Heart right ventricle (tissue), 16 donors: Measurements from ENCODE around the gene DLGAP1. TPM values are rescaled to one million over a fixed set of nuclear protein-coding genes. Genes with fewer than 3 reads are reported as not detected.

Source experiments
- ATAC-seq, 8 donors: fragments of 200-7000 bp; cut with Tn5 transposase; one replicate each; pipeline ENCODE4 v1.9.1; 2020; ENCODE audit warnings: mild to moderate bottlenecking in 8 of 8, moderate library complexity in 8 of 8, moderate number of reproducible peaks in 1 of 8
- DNase-seq, 2 donors: peaks; one replicate each; pipeline ENCODE4 v3.0.0-alpha.2; 2020
- H3K27ac ChIP-seq, 10 donors: fragments of 200-600 bp; sonication (generic) in 2 of 10; one replicate each; pipeline versions ENCODE4 v1.5.0 to v1.8.0; 2020 to 2022; ENCODE audit warnings: mild to moderate bottlenecking in 3 of 10
- H3K27me3 ChIP-seq, 7 donors: fragments of 200-600 bp; one replicate each; pipeline ENCODE4 v1.8.0; 2021 to 2022; ENCODE audit warnings: mild to moderate bottlenecking in 2 of 7
- H3K36me3 ChIP-seq, 9 donors: fragments of 200-600 bp; sonication (generic) in 1 of 9; one replicate each; pipeline versions ENCODE4 v1.5.0 to v1.8.0; 2020 to 2022; ENCODE audit warnings: mild to moderate bottlenecking in 2 of 9
- H3K4me1 ChIP-seq, 9 donors: fragments of 200-600 bp; sonication (generic) in 1 of 9; one replicate each; pipeline versions ENCODE4 v1.5.0 to v1.8.0; 2020 to 2022; ENCODE audit warnings: mild to moderate bottlenecking in 4 of 9
- H3K4me3 ChIP-seq, 10 donors: fragments of 200-600 bp; sonication (generic) in 2 of 10; one replicate each; pipeline versions ENCODE4 v1.5.0 to v1.8.0; 2020 to 2022; ENCODE audit warnings: mild to moderate bottlenecking in 7 of 10, moderate library complexity in 2 of 10
- H3K9me3 ChIP-seq, 11 donors: fragments of 200-600 bp in 10 of 11; sonication (generic) in 2 of 11; one replicate each; pipeline versions ENCODE4 v1.5.0 to v1.8.0; 2013 to 2022; ENCODE audit warnings: mild to moderate bottlenecking in 2 of 11, control low read depth in 1 of 11, moderate library complexity in 1 of 11
- CTCF ChIP-seq, 9 donors: fragments of 200-600 bp; sonication (generic) in 2 of 9; IDR thresholded peaks; one replicate each; pipeline versions ENCODE4 v1.5.0 to v1.8.0; 2021 to 2022; ENCODE audit warnings: antibody characterized with exemption in 9 of 9, mild to moderate bottlenecking in 5 of 9, moderate library complexity in 1 of 9
- WGBS, 2 donors: extraction: QIAGEN DNeasy Blood & Tissue Kit; methylation state at CpG; one replicate each; pipeline ENCODE4 v1.1.7; 2013; ENCODE audit warnings: inconsistent platforms in 1 of 2; 5-methylcytosine and 5-hydroxymethylcytosine counted together
- intact Hi-C, 10 donors: fragments of 100-400 bp; cut with DNase I; formaldehyde crosslinking; loops; one replicate each; pipeline versions ENCODE4 v1.11.1 to v1.14.2; 2022
- polyA plus RNA-seq, 2 donors: library from polyadenylated mRNA; stranded (reverse); fragments of 200-250 nt; gene quantifications; one replicate each; pipeline ENCODE4 v1.2.3, GENCODE V29; 2013
- total RNA-seq, 10 donors: library from RNA; stranded (reverse); fragmentation: NEBNext Ultra II Directional in 3 of 10; extraction: Animal tissue kit (Norgen Biotek cat#: 25700) in 3 of 10; gene quantifications; one replicate each; pipeline versions ENCODE4 v1.2.1 to v1.2.4, GENCODE V29; 2021 to 2023
- donor health status: Arrhythmogenic right ventricular cardiomyopathy.
- donor health status: ischemic (EF 13 %, LVEDD 7.1; RV severe dilation, severe dysfunction).
- donor health status: healthy with polysubstance abuse.
- donor health status: DM: no; HTN: yes; CAD: no.
- donor health status: DM: no; HTN: no; CAD: no.
- donor health status: ischemic (EF 25% LVEDD 6.9; RV normal size, moderate dysfunction).
- donor health status: ischemic (EF 25% LVEDD 5.7; RV mildly dilated, moderate dysfunction).
- donor health status: healthy.
- donor health status: DM: yes; HTN: yes; CAD: no.
- donor health status: Ischemic cardiomyopathy.
- donor health status: ischemic (EF 35%, LVEDD 5.7; RV mildly dilated, moderate dysfunction).
- donor health status: nonischemic (EF 11% LVEDD 7.7; RV severe dilation, severe dysfunction).
- donor health status: DM: yes; HTN: yes; CAD: no.
- donor health status: PGD.
- donor health status: ischemic (EF 29% LVEDD 5.4; RV normal size, mild dysfunction).
- donor health status: nonischemic (EF 23%, LVEDD 6.1; RV moderate dilation, normal function).

DLGAP1 gene
- total and polyA plus RNA-seq, 12 donors = 0.07 to 7.2 (median 1.0) TPM; not detected in 2

GRCh38 chr18:3593381-3593903 lies 861.7 kb downstream of the DLGAP1 start:
- Histone ChIP-seq H3K36me3 (peaks cover 0 to 11% (median 0%) of the 10 kb centered on the region in 9 donors), H3K27me3 (no peaks in the 10 kb centered on the region), H3K9me3 (no peaks in the 10 kb centered on the region), H3K4me3 (peak overlapping the region in 9 of 10 donors; percentile 38 to 71 (median 56)), H3K27ac (peak overlapping the region; percentile 93 to 99 (median 97)), H3K4me1 (peaks cover 14 to 58% (median 44%) of the 10 kb centered on the region in 9 donors)
- 18 to 20% methylated on average over 11 of the region's 11 CpGs for WGBS, 2 donors
- TF ChIP-seq CTCF (IDR thresholded peaks at IDR 0.05) = no peak
- peak; percentile 0 to 24 (median 8) for ATAC-seq
- intact Hi-C loops = loop anchor here in 9 of 10 donors (2.0 to 5.0 kb wide), 6 partner anchors 69 to 331 kb away; partner anchors contain the start of genes MYL12B (in 1 of the 9) and TGIF1 (in 1 of the 9)
- no peak for DNase-seq

GRCh38 chr18:3592864-3593263 lies 862.2 kb downstream of the DLGAP1 start:
- H3K27ac ChIP-seq = peak overlapping the region; percentile 93 to 99 (median 97)
- intact Hi-C loops = loop anchor here in 9 of 10 donors (2.0 to 5.0 kb wide), 6 partner anchors 69 to 331 kb away; partner anchors contain the start of genes MYL12B (in 1 of the 9) and TGIF1 (in 1 of the 9)
- H3K4me3 ChIP-seq = peak overlapping the region in 1 of 10 donors; percentile 69
- no peaks in the 10 kb centered on the region for H3K9me3 ChIP-seq
- H3K36me3 ChIP-seq = peaks cover 0 to 7% (median 0%) of the 10 kb centered on the region in 9 donors
- DNase-seq (no peak), ATAC-seq (no peak)
- 72 to 78% methylated on average over 6 of the region's 6 CpGs for WGBS, 2 donors
- H3K27me3 ChIP-seq = no peaks in the 10 kb centered on the region
- H3K4me1 ChIP-seq = peaks cover 14 to 52% (median 42%) of the 10 kb centered on the region in 9 donors
- no peak for TF ChIP-seq CTCF (IDR thresholded peaks at IDR 0.05)

GRCh38 chr18:3590096-3590630 lies 864.9 kb downstream of the DLGAP1 start:
- no peak for ATAC-seq
- intact Hi-C loops = loop anchor here in 9 of 10 donors (5.0 kb wide), 5 partner anchors 72 to 328 kb away; partner anchors contain the start of gene MYL12B (in 1 of the 9)

More at GRCh38 chr18:3590096-3590630, 864.9 kb downstream of the DLGAP1 start:
- TF ChIP-seq CTCF (IDR thresholded peaks at IDR 0.05) = no peak
- Histone ChIP-seq H3K4me1 (peaks cover 6 to 32% (median 16%) of the 10 kb centered on the region in 9 donors), H3K36me3 (no peaks in the 10 kb centered on the region), H3K9me3 (no peaks in the 10 kb centered on the region), H3K27ac (no peak overlapping the region), H3K4me3 (no peak overlapping the region), H3K27me3 (no peaks in the 10 kb centered on the region)
- WGBS, 2 donors = 90 to 95% methylated on average over 8 of the region's 8 CpGs
- no peak for DNase-seq
